ENCODE data around the gene EGFR. TPM values are rescaled to one million over a fixed set of nuclear protein-coding genes. Genes with fewer than 3 reads are reported as not detected.

Gene EGFR
- total RNA-seq, 4 donors from 2014 or later = 224 to 292 (median 233) TPM

DNA sequence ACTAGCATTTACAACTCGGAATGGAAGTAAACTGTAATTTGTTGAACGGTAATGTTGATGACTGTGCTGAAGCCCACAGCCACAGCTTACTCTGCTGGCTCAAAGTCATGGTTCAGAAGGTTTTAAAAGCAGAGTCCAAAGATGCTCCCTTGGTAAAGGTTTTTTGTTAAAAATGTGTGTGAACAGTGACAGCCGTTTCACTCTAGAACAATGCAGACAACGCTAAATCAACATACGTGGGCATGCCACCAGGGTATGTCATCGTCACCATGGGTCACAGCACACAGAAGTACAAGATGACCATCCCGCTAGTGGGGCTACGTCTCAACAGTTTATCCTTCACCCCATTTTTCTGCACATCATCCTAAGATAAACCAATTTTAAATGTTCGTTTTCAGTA is 239.8 kb downstream of the EGFR start:
- intact Hi-C loops (cut with DNase I; ENCODE audit: low total_unique reads) = loop anchor here (5.0 kb wide), 1 partner anchor 471 kb away; no protein-coding TSS in a partner anchor
- TF ChIP-seq, protein P1, sequence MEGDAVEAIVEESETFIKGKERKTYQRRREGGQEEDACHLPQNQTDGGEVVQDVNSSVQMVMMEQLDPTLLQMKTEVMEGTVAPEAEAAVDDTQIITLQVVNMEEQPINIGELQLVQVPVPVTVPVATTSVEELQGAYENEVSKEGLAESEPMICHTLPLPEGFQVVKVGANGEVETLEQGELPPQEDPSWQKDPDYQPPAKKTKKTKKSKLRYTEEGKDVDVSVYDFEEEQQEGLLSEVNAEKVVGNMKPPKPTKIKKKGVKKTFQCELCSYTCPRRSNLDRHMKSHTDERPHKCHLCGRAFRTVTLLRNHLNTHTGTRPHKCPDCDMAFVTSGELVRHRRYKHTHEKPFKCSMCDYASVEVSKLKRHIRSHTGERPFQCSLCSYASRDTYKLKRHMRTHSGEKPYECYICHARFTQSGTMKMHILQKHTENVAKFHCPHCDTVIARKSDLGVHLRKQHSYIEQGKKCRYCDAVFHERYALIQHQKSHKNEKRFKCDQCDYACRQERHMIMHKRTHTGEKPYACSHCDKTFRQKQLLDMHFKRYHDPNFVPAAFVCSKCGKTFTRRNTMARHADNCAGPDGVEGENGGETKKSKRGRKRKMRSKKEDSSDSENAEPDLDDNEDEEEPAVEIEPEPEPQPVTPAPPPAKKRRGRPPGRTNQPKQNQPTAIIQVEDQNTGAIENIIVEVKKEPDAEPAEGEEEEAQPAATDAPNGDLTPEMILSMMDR (IDR thresholded peaks at IDR 0.05) = no peak
- no peak for TF ChIP-seq POLR2A (IDR thresholded peaks at IDR 0.05)
- DNase-seq (ENCODE audit: low spot score in 2 of 2) = peak in 1 of 2 donors; percentile 54
- 86 to 89% methylated on average over 9 of the region's 9 CpGs for WGBS, 2 donors
- no peak overlapping the region for H3K4me3 ChIP-seq (ENCODE audit: low read depth, poor library complexity, severe bottlenecking)

DNA sequence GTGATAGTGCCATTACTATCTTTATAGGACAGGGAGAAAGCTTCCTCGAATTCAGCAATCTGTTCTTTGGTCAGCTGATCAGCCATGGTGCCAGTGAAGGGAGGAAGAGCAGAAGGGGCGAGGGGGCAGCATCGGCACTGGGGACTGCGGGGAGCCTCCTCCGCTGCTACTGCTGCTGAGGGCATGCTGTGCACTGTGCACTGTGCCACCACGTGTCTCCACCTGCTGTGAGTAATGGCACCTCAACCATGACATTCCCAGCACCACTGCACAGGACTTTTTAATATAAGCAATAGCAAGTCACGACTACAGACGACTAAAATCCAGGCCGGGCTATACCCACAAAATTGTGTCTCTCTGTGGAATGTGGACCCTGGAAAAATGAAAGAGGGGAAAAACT is 241.4 kb downstream of the EGFR start:
- peak in 1 of 2 donors; percentile 23 for DNase-seq (ENCODE audit: low spot score in 2 of 2)
- intact Hi-C loops (cut with DNase I; ENCODE audit: low total_unique reads) = no loop called here
- no peak overlapping the region for H3K4me3 ChIP-seq (ENCODE audit: low read depth, poor library complexity, severe bottlenecking)
- no peak for TF ChIP-seq POLR2A (IDR thresholded peaks at IDR 0.05)
- 84 to 88% methylated on average over 9 of the region's 9 CpGs for WGBS, 2 donors

DNA sequence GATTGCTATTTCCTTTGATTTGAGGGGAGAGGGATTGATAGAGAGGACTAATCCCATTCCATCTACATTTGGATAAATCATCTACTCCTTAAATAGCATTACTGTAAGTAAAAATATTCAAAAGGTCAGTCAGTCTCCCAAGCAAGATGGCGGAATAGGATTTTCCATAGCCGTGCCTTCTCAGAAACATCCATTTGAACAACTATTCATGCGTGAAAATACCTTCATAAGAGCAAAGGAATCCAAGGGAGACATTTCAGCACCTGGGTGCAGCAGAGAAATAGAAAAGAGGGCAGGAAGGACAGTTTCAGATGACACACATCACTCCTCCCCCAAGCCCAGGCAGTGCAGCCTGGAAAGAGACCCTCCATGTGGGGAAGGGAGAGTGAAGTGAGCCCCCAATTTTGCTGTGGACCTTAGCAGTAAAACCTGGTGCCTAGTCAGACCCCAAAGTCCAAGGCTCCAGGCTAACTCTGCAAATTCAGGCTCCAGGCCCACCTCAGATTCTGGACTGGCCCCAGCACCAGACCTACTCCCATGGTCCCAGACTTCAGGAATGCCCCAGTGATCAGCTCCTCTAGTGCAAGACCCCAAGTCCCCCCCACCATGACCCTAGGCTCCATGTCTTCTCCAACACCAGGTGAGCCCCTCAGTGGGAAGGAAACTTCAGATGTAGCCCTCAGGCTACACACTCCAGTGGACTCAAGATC is 242.0 kb downstream of the EGFR start:
- no peak overlapping the region for H3K4me3 ChIP-seq (ENCODE audit: low read depth, poor library complexity, severe bottlenecking)
- TF ChIP-seq, protein P1 (IDR thresholded peaks at IDR 0.05) = no peak
- no peak for TF ChIP-seq POLR2A (IDR thresholded peaks at IDR 0.05)
- intact Hi-C loops (cut with DNase I; ENCODE audit: low total_unique reads) = no loop called here
- WGBS, 2 donors = 59 to 79% methylated on average over 3 of the region's 3 CpGs
- DNase-seq (ENCODE audit: low spot score in 2 of 2) = peak in 1 of 2 donors; percentile 52

All from lower leg skin (tissue), 4 donors.